Measurements from ENCODE around the gene SEC24C.

DNA sequence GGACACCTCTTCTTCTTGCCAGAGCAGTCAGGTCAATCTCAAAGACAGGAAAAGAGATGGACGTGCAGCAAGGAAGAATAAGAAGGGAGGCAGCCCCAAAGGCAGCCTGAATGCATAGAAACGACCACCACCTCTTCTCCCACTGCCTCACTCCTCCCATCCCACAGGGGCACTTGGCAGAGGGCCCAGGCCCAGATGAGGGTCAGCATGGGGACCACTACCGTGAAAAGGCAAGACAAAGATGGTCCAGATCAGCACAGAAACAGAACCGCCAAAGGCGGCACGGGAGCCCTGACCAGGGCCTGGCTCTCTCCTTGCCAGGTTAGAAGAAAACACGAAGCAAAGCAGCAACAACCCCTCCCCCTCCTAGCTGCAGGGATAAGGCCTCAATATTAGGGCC lies 69.2 kb downstream of the SEC24C start:
- TF ChIP-seq, protein P1, sequence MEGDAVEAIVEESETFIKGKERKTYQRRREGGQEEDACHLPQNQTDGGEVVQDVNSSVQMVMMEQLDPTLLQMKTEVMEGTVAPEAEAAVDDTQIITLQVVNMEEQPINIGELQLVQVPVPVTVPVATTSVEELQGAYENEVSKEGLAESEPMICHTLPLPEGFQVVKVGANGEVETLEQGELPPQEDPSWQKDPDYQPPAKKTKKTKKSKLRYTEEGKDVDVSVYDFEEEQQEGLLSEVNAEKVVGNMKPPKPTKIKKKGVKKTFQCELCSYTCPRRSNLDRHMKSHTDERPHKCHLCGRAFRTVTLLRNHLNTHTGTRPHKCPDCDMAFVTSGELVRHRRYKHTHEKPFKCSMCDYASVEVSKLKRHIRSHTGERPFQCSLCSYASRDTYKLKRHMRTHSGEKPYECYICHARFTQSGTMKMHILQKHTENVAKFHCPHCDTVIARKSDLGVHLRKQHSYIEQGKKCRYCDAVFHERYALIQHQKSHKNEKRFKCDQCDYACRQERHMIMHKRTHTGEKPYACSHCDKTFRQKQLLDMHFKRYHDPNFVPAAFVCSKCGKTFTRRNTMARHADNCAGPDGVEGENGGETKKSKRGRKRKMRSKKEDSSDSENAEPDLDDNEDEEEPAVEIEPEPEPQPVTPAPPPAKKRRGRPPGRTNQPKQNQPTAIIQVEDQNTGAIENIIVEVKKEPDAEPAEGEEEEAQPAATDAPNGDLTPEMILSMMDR (conservative IDR thresholded peaks at IDR 0.05; ENCODE audit: low read depth, low read length), result no peak
- TF ChIP-seq RFX5 (IDR thresholded peaks at IDR 0.05; ENCODE audit: low read depth, low read length) (no peak), MXI1 (IDR thresholded peaks at IDR 0.05; ENCODE audit: borderline replicate concordance, low read depth, low read length) (no peak), POLR2A (IDR thresholded peaks at IDR 0.05; ENCODE audit: low read depth, low read length) (no peak), SMC3 (IDR thresholded peaks at IDR 0.05; ENCODE audit: low read depth, low read length) (no peak)

Measured in IMR-90 (cell line).